BE2C (cell line): Measurements from ENCODE around the gene ZNF511.
A peak's percentile ranks its signal among the peaks of the same experiment; 100 is the strongest.

Experiments used
- DNase-seq: peaks from one replicate; pipeline ENCODE4 v3.0.0-alpha.2; 2020
- H3K27me3 ChIP-seq: fragments of 250-450 bp; sonication (Bioruptor Pico); 2 replicates; pipeline ENCODE4 v1.5.1; 2020; ENCODE audit warnings: mild to moderate bottlenecking
- H3K36me3 ChIP-seq: fragments of 250-450 bp; sonication (Bioruptor Pico); 2 replicates; pipeline ENCODE4 v1.5.1; 2020; ENCODE audit warnings: mild to moderate bottlenecking
- H3K4me1 ChIP-seq: fragments of 250-450 bp; sonication (Bioruptor Pico); 2 replicates; pipeline ENCODE4 v1.5.1; 2020
- H3K4me3 ChIP-seq: 2 replicates; pipeline ENCODE4 v1.5.1; 2011; ENCODE audit warnings: low read depth, low read length
- H3K9me3 ChIP-seq: fragments of 250-450 bp; sonication (Bioruptor Pico); 2 replicates; pipeline ENCODE4 v1.5.1; 2020
- TF ChIP-seq, protein P1 (sequence below): IDR thresholded peaks from 2 replicates; pipeline ENCODE4 v1.5.1; 2012; ENCODE audit warnings: mild to moderate bottlenecking, low read depth, low read length

The ZNF511 gene

DNA sequence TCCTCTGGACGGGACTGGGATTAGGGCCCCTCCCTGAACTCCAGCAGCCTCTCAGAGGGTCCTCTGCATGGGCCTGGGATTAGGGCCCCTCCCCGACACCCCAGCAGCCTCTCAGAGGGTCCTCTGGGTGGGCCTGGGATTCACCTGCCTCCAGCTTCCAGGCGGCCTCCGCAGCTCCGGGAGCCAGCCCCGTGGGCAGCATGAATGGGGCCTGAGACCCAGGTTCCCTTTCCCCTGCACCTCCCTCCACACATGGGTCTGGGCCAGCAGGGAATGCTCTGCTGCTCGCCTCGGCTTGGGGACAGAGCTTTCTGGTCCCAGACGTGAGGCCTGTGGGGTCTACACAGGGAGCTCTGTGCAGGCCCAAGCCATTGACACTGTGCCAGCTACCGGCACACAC lies 5.5 kb upstream of the ZNF511 start:
- H3K27me3 ChIP-seq = no peaks in the 10 kb centered on the region; the same call in 1 of the 2 replicates
- H3K4me1 ChIP-seq = no peaks in the 10 kb centered on the region
- H3K36me3 ChIP-seq = peaks cover 14% of the 10 kb centered on the region
- H3K4me3 ChIP-seq = no peak overlapping the region
- DNase-seq = no peak
- TF ChIP-seq, protein P1, sequence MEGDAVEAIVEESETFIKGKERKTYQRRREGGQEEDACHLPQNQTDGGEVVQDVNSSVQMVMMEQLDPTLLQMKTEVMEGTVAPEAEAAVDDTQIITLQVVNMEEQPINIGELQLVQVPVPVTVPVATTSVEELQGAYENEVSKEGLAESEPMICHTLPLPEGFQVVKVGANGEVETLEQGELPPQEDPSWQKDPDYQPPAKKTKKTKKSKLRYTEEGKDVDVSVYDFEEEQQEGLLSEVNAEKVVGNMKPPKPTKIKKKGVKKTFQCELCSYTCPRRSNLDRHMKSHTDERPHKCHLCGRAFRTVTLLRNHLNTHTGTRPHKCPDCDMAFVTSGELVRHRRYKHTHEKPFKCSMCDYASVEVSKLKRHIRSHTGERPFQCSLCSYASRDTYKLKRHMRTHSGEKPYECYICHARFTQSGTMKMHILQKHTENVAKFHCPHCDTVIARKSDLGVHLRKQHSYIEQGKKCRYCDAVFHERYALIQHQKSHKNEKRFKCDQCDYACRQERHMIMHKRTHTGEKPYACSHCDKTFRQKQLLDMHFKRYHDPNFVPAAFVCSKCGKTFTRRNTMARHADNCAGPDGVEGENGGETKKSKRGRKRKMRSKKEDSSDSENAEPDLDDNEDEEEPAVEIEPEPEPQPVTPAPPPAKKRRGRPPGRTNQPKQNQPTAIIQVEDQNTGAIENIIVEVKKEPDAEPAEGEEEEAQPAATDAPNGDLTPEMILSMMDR = no peak
- H3K9me3 ChIP-seq = no peaks in the 10 kb centered on the region

DNA sequence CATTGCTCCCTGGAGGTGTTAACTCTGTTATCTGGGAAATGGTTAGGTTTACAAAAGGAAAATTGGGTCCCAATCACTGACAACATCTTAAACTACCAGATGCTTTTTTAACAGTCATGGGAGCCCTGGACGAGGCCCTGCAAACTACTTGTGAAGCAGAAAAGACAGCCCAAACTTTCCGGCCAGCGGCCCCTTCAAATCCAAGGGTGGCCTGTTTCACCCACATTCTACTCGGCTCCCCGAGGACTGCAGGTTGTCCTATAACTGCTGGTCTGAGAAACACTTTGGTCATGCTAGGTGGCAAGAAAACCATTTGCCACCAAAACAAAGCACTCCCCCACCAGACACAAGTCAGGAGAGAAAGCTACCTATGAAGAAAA lies 2.6 kb upstream of the ZNF511 start:
- DNase-seq = no peak
- H3K27me3 ChIP-seq = no peaks in the 10 kb centered on the region; the same call in 1 of the 2 replicates
- H3K36me3 ChIP-seq = peaks cover 18% of the 10 kb centered on the region
- no peaks in the 10 kb centered on the region for H3K9me3 ChIP-seq
- H3K4me3 ChIP-seq = no peak overlapping the region
- peaks cover 3% of the 10 kb centered on the region for H3K4me1 ChIP-seq
- TF ChIP-seq, protein P1 = no peak

DNA sequence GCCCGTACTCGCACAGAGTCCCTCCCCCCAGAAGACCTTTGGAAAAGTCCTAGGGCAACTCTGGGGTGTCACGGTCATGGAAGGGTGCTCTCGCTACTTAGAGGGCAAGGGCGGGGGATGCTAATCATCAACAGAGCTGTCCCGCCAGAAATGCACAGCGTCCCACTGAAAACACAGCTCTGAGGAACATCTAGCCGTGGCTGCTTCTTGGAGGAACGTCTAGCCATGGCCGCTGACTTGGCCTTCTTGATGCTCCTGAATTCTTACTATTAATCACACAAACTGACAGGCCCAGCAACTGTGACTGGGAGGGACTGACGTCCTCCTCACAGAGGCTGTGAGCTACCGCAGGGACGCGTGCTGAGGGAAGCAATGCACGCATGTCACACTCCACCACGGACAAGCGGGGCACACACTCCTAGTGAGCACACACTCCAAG lies 1.8 kb upstream of the ZNF511 start:
- no peaks in the 10 kb centered on the region; the same call in 1 of the 2 replicates for H3K27me3 ChIP-seq
- H3K36me3 ChIP-seq = peaks cover 18% of the 10 kb centered on the region
- H3K4me1 ChIP-seq = peaks cover 3% of the 10 kb centered on the region
- no peak overlapping the region for H3K4me3 ChIP-seq
- H3K9me3 ChIP-seq = no peaks in the 10 kb centered on the region
- no peak for DNase-seq
- TF ChIP-seq, protein P1 = no peak

DNA sequence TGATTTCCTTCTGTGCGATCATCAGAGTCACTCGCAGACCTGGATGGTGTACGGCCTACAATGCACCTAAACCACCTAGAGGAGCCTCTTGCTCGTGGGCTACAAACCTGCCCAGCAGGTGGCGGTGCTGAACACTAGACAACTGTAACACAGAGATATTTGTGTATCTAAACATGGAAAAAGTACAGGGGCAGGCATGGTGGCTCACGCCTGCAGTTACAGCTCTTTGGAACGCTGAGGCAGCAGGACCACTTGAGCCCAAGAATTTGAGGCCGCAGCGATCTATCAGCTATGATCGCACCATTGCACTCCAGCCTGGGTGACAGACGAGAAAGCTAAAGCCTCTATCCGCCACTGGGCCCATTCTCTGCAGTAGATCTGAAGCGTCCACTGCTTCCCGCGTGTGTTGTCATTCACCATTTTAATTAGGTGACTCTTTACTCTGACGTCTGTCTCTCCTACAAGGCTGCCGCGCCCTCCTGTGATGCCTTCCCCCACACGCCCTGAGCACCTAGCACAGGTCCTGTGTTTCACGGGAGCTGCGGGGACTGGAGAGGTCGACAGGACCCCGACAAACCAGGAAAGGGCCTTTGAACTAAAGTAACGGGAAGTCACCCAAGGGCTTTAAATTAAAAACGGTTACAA lies 816 bp upstream of the ZNF511 start:
- TF ChIP-seq, protein P1 = peak; percentile 79
- DNase-seq = peak; percentile 78
- Histone ChIP-seq H3K4me1 (peaks cover 3% of the 10 kb centered on the region), H3K4me3 (peak overlapping the region; percentile 94), H3K27me3 (no peaks in the 10 kb centered on the region; the same call in 1 of the 2 replicates), H3K9me3 (no peaks in the 10 kb centered on the region), H3K36me3 (peaks cover 18% of the 10 kb centered on the region)

DNA sequence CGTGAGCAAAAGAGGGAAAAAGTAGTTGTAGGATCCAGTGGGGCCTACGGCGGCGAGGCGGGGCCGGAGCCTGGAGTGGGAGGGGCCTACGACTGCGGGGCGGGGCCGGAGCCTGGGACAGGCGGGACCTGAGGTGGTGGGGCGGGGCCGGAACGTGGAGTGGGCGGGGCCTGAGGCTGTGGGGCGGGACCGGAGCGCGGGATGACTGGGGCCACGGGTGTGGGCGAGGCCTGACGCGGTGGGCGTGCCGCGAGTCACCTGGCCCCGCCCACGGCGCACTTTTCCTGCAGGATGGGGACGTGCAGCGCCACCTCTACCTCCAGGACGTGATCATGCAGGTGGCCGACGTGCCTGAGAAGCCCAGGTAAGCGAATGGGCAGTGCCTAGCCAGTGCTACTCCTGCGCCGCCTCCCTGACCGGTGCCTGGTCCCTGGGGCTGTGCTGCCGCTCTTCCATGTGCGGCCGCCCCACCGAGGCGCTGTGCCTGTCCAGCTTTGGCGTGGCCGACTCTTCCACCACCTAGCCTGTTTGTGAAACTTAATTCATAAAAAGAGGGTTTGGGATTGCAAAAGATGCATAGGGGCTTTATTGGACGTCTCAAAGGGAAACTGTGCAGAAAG lies 496 bp downstream of the ZNF511 start:
- peaks cover 5% of the 10 kb centered on the region for H3K4me1 ChIP-seq
- no peaks in the 10 kb centered on the region; the same call in 1 of the 2 replicates for H3K27me3 ChIP-seq
- peaks cover 18% of the 10 kb centered on the region for H3K36me3 ChIP-seq
- TF ChIP-seq, protein P1 = no peak
- peak; percentile 94 for DNase-seq
- no peaks in the 10 kb centered on the region for H3K9me3 ChIP-seq
- peak overlapping the region; percentile 94 for H3K4me3 ChIP-seq
